NCI-H748 treated with DMSO at 0.1 percent for 48 hours (cell line): Measurements from ENCODE around the gene RFFL.
"Not testable (repeated sequence)": the region's sequence is repeated elsewhere in the genome, so short reads cannot be mapped to it uniquely, and the experiment has no call there.

Source experiments
- DNase-seq: peaks from one replicate; lab custom pipeline; 2025; lab: John Stamatoyannopoulos, UW

RFFL gene

GRCh38 chr17:35048685-35049379 lies 14.7 kb downstream of the RFFL start:
- no peak for DNase-seq

- no peak for DNase-seq
These were observed 16.7 kb downstream of the RFFL start for GRCh38 chr17:35046740-35047283.

DNA sequence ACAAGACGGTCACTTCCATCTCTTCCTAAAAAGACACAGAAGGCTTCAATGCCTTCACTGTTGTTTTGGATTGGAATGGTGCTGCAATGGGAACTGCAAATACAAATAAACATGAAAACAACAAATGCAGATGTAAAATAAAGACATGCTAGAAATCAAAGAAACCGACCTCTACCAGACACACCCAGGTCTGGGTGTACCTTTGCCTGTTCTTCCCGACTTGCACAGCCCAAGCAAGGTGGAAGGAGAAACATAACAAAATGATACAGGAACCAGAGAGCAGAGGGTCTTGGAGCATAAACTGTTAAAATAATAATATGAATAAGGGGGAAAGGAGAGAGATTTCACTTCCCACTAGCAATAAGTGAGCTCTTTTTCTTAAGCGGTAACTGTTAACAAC lies 17.3 kb downstream of the RFFL start:
- no peak for DNase-seq

GRCh38 chr17:35045458-35045979 lies 18.0 kb downstream of the RFFL start:
- DNase-seq: not testable (repeated sequence)

GRCh38 chr17:35044181-35044580 lies 19.3 kb downstream of the RFFL start:
- no peak for DNase-seq

GRCh38 chr17:35041390-35041789 lies 22.1 kb downstream of the RFFL start:
- DNase-seq: no peak

DNA sequence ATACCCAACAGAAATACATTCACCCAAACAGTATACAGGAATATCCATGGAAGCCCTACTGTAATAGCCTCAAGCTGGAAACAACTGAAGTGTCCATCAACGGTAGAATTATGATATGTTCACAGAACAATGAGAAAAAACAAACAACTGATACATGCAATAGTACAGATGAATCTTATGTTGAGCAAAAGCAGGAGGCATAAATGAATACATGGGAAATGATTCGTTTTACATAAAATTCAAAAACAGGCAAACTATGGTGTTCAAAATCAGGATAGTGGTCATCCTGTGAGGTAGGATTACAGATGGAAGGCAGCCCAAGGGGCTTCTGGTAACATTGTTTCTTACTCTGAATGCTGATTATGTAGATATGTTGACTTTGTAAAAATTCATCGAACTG lies 25.1 kb downstream of the RFFL start:
- DNase-seq: no peak

DNA sequence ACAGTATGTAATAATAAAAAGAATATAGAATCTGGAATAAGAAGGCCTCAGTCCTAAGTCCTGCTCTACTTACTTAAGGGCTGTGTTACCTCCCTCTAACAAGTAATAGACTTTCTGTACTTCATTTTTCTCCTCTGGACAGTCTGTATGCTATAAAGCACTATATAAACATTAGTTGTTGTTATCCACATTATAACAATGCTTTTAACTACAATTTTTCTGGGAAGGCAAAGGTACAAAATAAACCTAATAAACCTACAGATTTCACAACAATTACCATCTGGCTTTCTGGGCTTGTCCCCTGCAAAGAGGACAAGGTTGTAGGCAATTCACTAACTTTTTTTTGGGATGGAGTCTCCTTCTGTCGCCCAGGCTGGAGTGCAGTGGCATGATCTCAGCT lies 32.7 kb downstream of the RFFL start:
- DNase-seq: no peak

DNA sequence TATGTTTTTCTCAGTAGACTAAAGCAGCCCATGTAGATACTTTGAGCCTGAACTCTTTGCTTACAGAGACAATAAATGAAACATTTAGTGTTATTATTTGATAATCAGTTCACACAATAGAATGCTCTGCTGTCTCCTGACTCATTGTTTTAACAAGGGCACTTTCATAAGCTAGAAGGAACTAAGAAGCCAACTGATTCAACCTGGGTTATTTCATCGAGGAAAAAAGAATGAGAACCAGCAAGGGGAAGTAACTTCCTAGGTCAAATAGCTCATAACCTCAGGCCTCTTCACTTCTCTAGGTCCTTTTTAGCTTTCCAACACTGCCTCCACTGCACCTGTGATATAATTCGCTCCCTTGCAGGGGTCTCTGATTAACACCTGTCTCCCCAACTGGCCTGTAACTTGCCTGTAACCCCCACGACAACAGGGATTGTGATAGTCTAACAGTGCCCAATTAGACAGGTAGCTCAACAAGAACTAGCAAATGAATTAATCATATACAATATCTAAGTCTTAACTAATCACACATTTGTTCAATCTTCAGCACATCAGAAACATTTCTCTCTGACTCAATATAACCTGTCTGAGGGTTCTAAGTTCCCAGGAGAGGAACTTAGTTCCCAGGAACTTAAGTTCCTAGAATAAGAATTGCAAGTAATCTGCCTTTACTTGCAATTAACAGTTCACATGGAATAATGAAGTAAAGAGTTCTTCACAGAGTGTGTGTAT lies 34.8 kb downstream of the RFFL start:
- DNase-seq: no peak

GRCh38 chr17:35028097-35028496 lies 35.4 kb downstream of the RFFL start:
- not testable (repeated sequence) for DNase-seq

- no peak for DNase-seq
These were observed 38.0 kb downstream of the RFFL start for GRCh38 chr17:35025541-35025940.

DNA sequence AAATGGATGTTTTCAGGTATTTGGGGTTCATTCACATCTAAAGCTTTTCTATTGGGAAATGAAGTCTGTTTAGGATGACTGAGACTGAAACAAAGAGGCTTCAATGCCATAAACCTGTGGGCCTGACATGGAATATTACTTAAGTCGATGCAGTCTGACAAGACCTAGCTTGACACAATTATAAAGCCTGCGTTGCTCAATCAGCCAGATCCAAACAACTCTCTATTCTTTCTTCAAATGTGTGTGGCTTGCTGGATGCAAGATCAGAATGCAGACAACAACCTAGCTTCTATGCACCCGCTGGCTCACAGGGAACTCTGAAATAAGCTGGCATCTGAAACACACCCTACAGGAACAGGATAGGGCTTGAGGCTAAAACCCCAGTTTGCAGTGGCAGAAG lies 40.0 kb downstream of the RFFL start:
- DNase-seq: no peak

DNA sequence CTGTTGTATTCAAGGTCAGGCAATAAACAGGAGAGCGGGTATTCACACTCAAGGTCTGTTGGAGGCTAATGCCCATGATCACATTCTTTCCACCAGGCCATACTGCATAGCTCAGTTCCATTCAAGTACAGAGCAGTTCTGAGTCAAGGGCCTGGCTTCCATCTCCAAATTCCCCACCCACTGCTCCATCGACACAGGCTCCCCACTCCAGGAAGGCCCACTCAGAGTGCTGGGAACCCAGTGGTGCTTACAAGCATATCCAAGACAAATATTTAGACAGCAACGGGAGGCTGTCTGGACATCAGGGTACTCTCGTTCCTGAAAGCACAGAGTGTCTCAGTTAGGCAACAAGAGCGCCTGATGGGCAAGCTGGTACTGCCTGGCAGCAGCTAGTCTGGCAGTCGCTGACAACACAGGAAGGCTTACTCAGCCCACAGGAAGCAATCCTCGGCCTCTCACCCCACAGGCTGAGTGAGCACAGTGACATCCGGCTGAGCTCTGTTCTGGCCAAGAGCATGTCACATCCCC lies 40.9 kb downstream of the RFFL start:
- DNase-seq: no peak

DNA sequence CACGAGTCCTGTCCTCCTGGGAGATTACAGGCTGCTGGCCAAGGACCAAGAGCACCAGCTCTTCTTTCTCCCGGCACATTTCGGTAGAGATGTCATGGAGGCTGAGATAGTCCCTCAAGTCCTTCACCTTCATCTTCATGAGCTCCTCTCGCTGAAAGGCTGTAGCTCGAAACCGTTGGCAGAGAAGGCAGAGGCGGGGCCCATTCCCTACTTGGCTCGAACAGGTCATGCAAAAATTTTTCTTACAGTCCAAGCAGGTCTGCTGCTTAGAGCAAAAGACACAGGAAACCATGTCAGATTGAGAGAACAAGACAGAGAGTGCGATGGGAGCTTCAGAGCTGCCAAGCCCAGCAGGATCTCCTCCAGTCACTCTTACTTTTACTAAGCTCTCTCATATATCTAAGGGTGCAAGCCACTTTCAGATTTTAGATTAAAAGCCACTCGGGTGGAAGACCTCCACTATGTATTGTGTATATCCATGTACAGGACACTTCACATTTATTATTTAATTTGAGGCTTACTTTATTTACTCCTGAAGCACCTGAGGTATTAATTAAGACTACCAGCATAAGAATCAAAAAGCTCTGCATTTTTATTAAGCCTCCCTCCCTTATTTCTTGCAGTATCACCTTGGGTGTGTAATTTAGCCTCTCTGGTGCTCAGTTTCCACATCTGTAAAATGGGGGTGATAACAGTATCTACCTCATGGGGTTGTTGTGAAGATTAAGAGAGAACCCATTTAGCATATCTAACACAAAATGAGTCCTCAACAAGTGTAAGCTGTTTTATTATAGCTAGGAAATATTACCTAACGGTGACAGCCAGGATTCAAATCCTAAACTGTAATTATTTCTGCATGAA lies 41.8 kb downstream of the RFFL start:
- no peak for DNase-seq

- no peak for DNase-seq
These were observed 43.9 kb downstream of the RFFL start for GRCh38 chr17:35019386-35020179.

DNA sequence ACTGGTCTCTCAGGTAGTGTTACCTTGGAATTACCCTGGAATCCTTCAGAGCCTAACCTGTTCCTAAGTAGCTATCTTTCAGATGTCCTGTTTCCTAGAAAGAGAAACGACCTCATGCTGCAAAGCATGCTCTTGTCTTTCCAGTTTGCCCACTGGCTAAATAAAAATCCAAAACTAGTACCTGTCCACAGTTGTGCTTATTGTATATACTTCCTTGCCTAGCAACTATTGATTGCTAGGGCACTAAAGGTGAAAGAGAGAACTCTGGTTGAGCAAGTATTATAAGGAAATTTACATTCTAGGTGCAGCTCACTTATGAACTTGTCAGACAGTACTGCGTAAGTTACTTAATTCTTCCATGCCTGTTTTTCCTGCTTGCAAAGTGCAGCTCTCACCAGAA lies 44.7 kb downstream of the RFFL start:
- DNase-seq: no peak

DNA sequence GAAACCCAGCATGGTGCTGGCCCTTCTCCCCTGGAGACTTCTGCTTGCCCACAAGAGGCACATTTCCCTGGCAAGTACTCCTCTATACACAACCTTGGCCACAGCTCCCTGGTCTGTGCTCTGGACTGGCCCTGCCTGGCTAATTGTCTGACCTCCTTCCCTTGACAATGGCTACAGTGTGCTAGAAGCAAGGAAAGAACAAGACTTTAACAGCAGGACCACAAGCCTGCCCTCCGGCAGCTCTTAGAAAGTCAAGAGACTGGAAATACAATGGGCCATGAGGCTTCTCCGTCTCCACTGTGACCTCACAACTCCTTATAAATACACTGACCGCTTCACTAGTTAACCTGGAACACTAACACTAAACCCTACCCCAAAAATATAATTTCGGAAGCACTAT lies 46.5 kb downstream of the RFFL start:
- DNase-seq: no peak

- DNase-seq: no peak
These were observed 47.1 kb downstream of the RFFL start for GRCh38 chr17:35016369-35016768.

- no peak for DNase-seq
These were observed 51.8 kb downstream of the RFFL start for GRCh38 chr17:35011671-35012216.

- DNase-seq: no peak
These were observed 53.4 kb downstream of the RFFL start for GRCh38 chr17:35010093-35010492.

DNA sequence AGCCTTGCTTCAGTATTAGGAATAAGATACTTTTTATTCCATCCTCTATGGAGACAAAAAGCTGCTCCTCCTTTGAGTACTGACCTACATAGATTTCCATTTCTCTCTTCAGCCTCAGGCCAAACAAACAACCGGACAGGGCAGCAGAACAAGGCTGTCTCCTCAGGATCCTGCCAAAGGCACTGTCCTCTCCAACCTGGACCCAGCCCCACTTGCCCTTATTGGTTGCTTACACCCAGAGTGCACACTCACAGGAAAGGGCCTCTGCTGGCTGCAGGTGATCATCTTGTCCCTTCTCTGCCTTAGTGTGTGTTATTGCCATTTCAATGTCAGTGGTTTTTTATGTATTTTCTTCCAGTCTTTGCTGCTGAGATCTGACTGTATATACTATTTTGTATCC lies 56.5 kb downstream of the RFFL start:
- DNase-seq: no peak
